Mucosa of rectum (tissue), 2 donors: ENCODE data around the gene PRICKLE1.

Experiments
- H3K27ac ChIP-seq, 2 donors: one replicate each; pipeline ENCODE4 v1.7.0; 2013; ENCODE audit warnings: inconsistent platforms in 2 of 2, low read depth in 2 of 2, low read length in 2 of 2
- H3K27me3 ChIP-seq, 2 donors: one replicate each; pipeline ENCODE4 v1.7.0; 2013; ENCODE audit warnings: low read length in 2 of 2; ENCODE audit not compliant: control insufficient read depth in 2 of 2, insufficient read depth in 2 of 2
- H3K36me3 ChIP-seq, 2 donors: one replicate each; pipeline ENCODE4 v1.7.0; 2013; ENCODE audit warnings: low read length in 2 of 2; ENCODE audit not compliant: control insufficient read depth in 2 of 2, insufficient read depth in 2 of 2
- H3K4me1 ChIP-seq, 2 donors: one replicate each; pipeline ENCODE4 v1.7.0; 2013; ENCODE audit warnings: low read length in 2 of 2, mild to moderate bottlenecking in 1 of 2; ENCODE audit not compliant: control insufficient read depth in 2 of 2, insufficient read depth in 2 of 2
- H3K4me3 ChIP-seq, 2 donors: one replicate each; pipeline ENCODE4 v1.7.0; 2013; ENCODE audit warnings: low read length in 2 of 2
- H3K9ac ChIP-seq, 2 donors: one replicate each; pipeline ENCODE4 v1.7.0; 2013; ENCODE audit warnings: low read length in 2 of 2, low read depth in 1 of 2, mild to moderate bottlenecking in 1 of 2
- H3K9me3 ChIP-seq, 2 donors: one replicate each; pipeline ENCODE4 v1.7.0; 2013; ENCODE audit warnings: low read length in 2 of 2; ENCODE audit not compliant: control insufficient read depth in 2 of 2
- donor health status: healthy.
- donor health status: Normal muscosa, but diverticular disease.

Gene PRICKLE1

GRCh38 chr12:42483521-42483790 is 106.1 kb downstream of the PRICKLE1 start:
- Histone ChIP-seq H3K36me3 (no peaks in the 10 kb centered on the region), H3K4me1 (peaks cover 0 to 5% of the 10 kb centered on the region in 2 donors), H3K27ac (peak overlapping the region; percentile 48 to 63), H3K9me3 (no peaks in the 10 kb centered on the region), H3K9ac (peak overlapping the region in 1 of 2 donors; percentile 73), H3K4me3 (peak overlapping the region; percentile 71 to 78), H3K27me3 (peaks cover 5 to 25% of the 10 kb centered on the region in 2 donors)

GRCh38 chr12:42482748-42483520 is 106.6 kb downstream of the PRICKLE1 start:
- Histone ChIP-seq H3K4me3 (peak overlapping the region; percentile 71 to 78), H3K9me3 (no peaks in the 10 kb centered on the region), H3K4me1 (peaks cover 0 to 5% of the 10 kb centered on the region in 2 donors), H3K9ac (peak overlapping the region; percentile 49 to 73), H3K36me3 (no peaks in the 10 kb centered on the region), H3K27ac (peak overlapping the region; percentile 48 to 63), H3K27me3 (peaks cover 5 to 25% of the 10 kb centered on the region in 2 donors)

- peak overlapping the region; percentile 27 to 73 for H3K9ac ChIP-seq
- peaks cover 0 to 5% of the 10 kb centered on the region in 2 donors for H3K4me1 ChIP-seq
- no peaks in the 10 kb centered on the region for H3K36me3 ChIP-seq
- H3K9me3 ChIP-seq, result no peaks in the 10 kb centered on the region
- H3K4me3 ChIP-seq, result peak overlapping the region; percentile 71 to 78
- H3K27ac ChIP-seq, result peak overlapping the region; percentile 25 to 39
- peaks cover 5 to 25% of the 10 kb centered on the region in 2 donors for H3K27me3 ChIP-seq
Measured at GRCh38 chr12:42482041-42482747, 107.4 kb downstream of the PRICKLE1 start.

GRCh38 chr12:42481368-42481767 is 108.2 kb downstream of the PRICKLE1 start:
- no peak overlapping the region for H3K9ac ChIP-seq
- H3K27ac ChIP-seq, result no peak overlapping the region
- H3K4me1 ChIP-seq, result peaks cover 0 to 5% of the 10 kb centered on the region in 2 donors
- peaks cover 5 to 25% of the 10 kb centered on the region in 2 donors for H3K27me3 ChIP-seq
- H3K4me3 ChIP-seq, result no peak overlapping the region
- H3K36me3 ChIP-seq, result no peaks in the 10 kb centered on the region
- no peaks in the 10 kb centered on the region for H3K9me3 ChIP-seq

- H3K27me3 ChIP-seq, result peaks cover 0 to 14% of the 10 kb centered on the region in 2 donors
- no peak overlapping the region for H3K4me3 ChIP-seq
- no peaks in the 10 kb centered on the region for H3K36me3 ChIP-seq
- no peak overlapping the region for H3K27ac ChIP-seq
- no peak overlapping the region for H3K9ac ChIP-seq
- H3K9me3 ChIP-seq, result no peaks in the 10 kb centered on the region
- no peaks in the 10 kb centered on the region for H3K4me1 ChIP-seq
Measured at GRCh38 chr12:42477941-42478340, 111.6 kb downstream of the PRICKLE1 start.

GRCh38 chr12:42475106-42475505 is 114.4 kb downstream of the PRICKLE1 start:
- H3K36me3 ChIP-seq, result no peaks in the 10 kb centered on the region
- H3K27me3 ChIP-seq, result no peaks in the 10 kb centered on the region
- H3K9me3 ChIP-seq, result no peaks in the 10 kb centered on the region
- H3K4me1 ChIP-seq, result no peaks in the 10 kb centered on the region
- H3K9ac ChIP-seq, result no peak overlapping the region
- H3K4me3 ChIP-seq, result no peak overlapping the region
- no peak overlapping the region for H3K27ac ChIP-seq

GRCh38 chr12:42474391-42474790 is 115.2 kb downstream of the PRICKLE1 start:
- Histone ChIP-seq H3K36me3 (no peaks in the 10 kb centered on the region), H3K4me1 (no peaks in the 10 kb centered on the region), H3K4me3 (no peak overlapping the region), H3K27ac (no peak overlapping the region), H3K9ac (no peak overlapping the region), H3K9me3 (no peaks in the 10 kb centered on the region), H3K27me3 (no peaks in the 10 kb centered on the region)

- no peak overlapping the region for H3K4me3 ChIP-seq
- H3K27me3 ChIP-seq, result no peaks in the 10 kb centered on the region
- H3K9ac ChIP-seq, result no peak overlapping the region
- no peaks in the 10 kb centered on the region for H3K36me3 ChIP-seq
- no peaks in the 10 kb centered on the region for H3K4me1 ChIP-seq
- H3K27ac ChIP-seq, result no peak overlapping the region
- no peaks in the 10 kb centered on the region for H3K9me3 ChIP-seq
Measured at GRCh38 chr12:42473561-42473960, 116.0 kb downstream of the PRICKLE1 start.

GRCh38 chr12:42473130-42473529 is 116.4 kb downstream of the PRICKLE1 start:
- no peaks in the 10 kb centered on the region for H3K4me1 ChIP-seq
- H3K27me3 ChIP-seq, result no peaks in the 10 kb centered on the region
- no peak overlapping the region for H3K4me3 ChIP-seq
- no peak overlapping the region for H3K9ac ChIP-seq
- no peak overlapping the region for H3K27ac ChIP-seq
- H3K9me3 ChIP-seq, result no peaks in the 10 kb centered on the region
- no peaks in the 10 kb centered on the region for H3K36me3 ChIP-seq

- H3K4me3 ChIP-seq, result no peak overlapping the region
- H3K36me3 ChIP-seq, result no peaks in the 10 kb centered on the region
- H3K9ac ChIP-seq, result no peak overlapping the region
- H3K27ac ChIP-seq, result no peak overlapping the region
- no peaks in the 10 kb centered on the region for H3K4me1 ChIP-seq
- no peaks in the 10 kb centered on the region for H3K27me3 ChIP-seq
- H3K9me3 ChIP-seq, result no peaks in the 10 kb centered on the region
Measured at GRCh38 chr12:42472376-42472775, 117.2 kb downstream of the PRICKLE1 start.
